DOHH2 (cell line): Measurements from ENCODE around the gene SDR42E1.

Experiments used
- H3F3A ChIP-seq: fragments of 200-600 bp; sonication (generic), shearing (Covaris generic); 2 replicates; pipeline ENCODE4 v1.6.0; 2016; ENCODE audit warnings: antibody characterized with exemption, mild to moderate bottlenecking; ENCODE audit not compliant: control insufficient read depth, insufficient read depth
- H3K27ac ChIP-seq: fragments of 200-600 bp; sonication (generic); 2 replicates; pipeline ENCODE4 v1.5.1; 2014; ENCODE audit warnings: low read depth, mild to moderate bottlenecking, low read length, moderate library complexity
- H3K27me3 ChIP-seq: fragments of 200-600 bp; sonication (generic); 2 replicates; pipeline ENCODE4 v1.6.1; 2014; ENCODE audit warnings: mild to moderate bottlenecking, low read length, mixed read lengths; ENCODE audit not compliant: control insufficient read depth
- H3K36me3 ChIP-seq: fragments of 200-600 bp; sonication (generic); 2 replicates; pipeline ENCODE4 v1.6.1; 2014; ENCODE audit warnings: mild to moderate bottlenecking, low read length, moderate library complexity, mixed read lengths; ENCODE audit not compliant: control insufficient read depth
- H3K4me1 ChIP-seq: fragments of 200-600 bp; sonication (generic); 2 replicates; pipeline ENCODE4 v1.6.1; 2014; ENCODE audit warnings: mild to moderate bottlenecking, low read length, mixed read lengths; ENCODE audit not compliant: control insufficient read depth
- H3K4me2 ChIP-seq: fragments of 200-600 bp; sonication (generic); 2 replicates; pipeline ENCODE4 v1.6.0; 2014; ENCODE audit warnings: mild to moderate bottlenecking, low read length, moderate library complexity
- H3K4me3 ChIP-seq: fragments of 200-600 bp; sonication (generic); 2 replicates; pipeline ENCODE4 v1.5.1; 2014; ENCODE audit warnings: mild to moderate bottlenecking, low read length, mixed read lengths
- H3K79me2 ChIP-seq: fragments of 200-600 bp; sonication (generic); 2 replicates; pipeline ENCODE4 v1.6.1; 2014; ENCODE audit warnings: mild to moderate bottlenecking, low read length, mixed read lengths; ENCODE audit not compliant: control insufficient read depth
- H3K9me2 ChIP-seq: fragments of 200-600 bp; sonication (generic); replicated peaks from 2 replicates; pipeline ENCODE4 v1.6.1; 2014; ENCODE audit warnings: mild to moderate bottlenecking, low read length, mixed read lengths; ENCODE audit not compliant: control insufficient read depth
- H3K9me3 ChIP-seq: fragments of 200-600 bp; sonication (generic); 2 replicates; pipeline ENCODE4 v1.6.1; 2014; ENCODE audit warnings: antibody characterized with exemption, low read length, mixed read lengths; ENCODE audit not compliant: control insufficient read depth, insufficient read depth
- H4K20me1 ChIP-seq: fragments of 200-600 bp; sonication (generic); 2 replicates; pipeline ENCODE4 v1.6.0; 2014; ENCODE audit warnings: low read depth, mild to moderate bottlenecking, antibody characterized with exemption, low read length, moderate library complexity; ENCODE audit not compliant: control insufficient read depth, insufficient read depth
- CTCF ChIP-seq: fragments of 200-600 bp; sonication (generic); IDR thresholded peaks from one replicate; pipeline ENCODE4 v1.5.1; 2014; ENCODE audit warnings: antibody characterized with exemption, mild to moderate bottlenecking, low read depth, low read length; ENCODE audit not compliant: poor library complexity, severe bottlenecking
- EZH2phosphoT487 ChIP-seq: fragments of 200-600 bp; sonication (generic); IDR thresholded peaks from 2 replicates; pipeline ENCODE4 v1.6.1; 2017; ENCODE audit warnings: borderline replicate concordance, mild to moderate bottlenecking, antibody characterized with exemption, low read length, moderate library complexity, mixed read lengths

Gene SDR42E1

GRCh38 chr16:81940781-81941560, 70.3 kb downstream of the SDR42E1 start:
- no peaks in the 10 kb centered on the region for H3K27me3 ChIP-seq
- no peaks in the 10 kb centered on the region for H3K9me3 ChIP-seq
- H3K4me1 ChIP-seq: no peaks in the 10 kb centered on the region
- H3K36me3 ChIP-seq: peaks cover 100% of the 10 kb centered on the region
- TF ChIP-seq CTCF (peak; percentile 31), EZH2phosphoT487 (no peak)
- no peak overlapping the region for H3K4me2 ChIP-seq
- H3K9me2 ChIP-seq: no peaks in the 10 kb centered on the region
- no peaks in the 10 kb centered on the region for H3F3A ChIP-seq
- no peaks in the 10 kb centered on the region for H3K79me2 ChIP-seq
- H3K27ac ChIP-seq: no peak overlapping the region
- H4K20me1 ChIP-seq: no peaks in the 10 kb centered on the region
- no peak overlapping the region for H3K4me3 ChIP-seq

GRCh38 chr16:81939164-81940056, 71.9 kb downstream of the SDR42E1 start:
- H3K4me3 ChIP-seq: no peak overlapping the region
- peaks cover 100% of the 10 kb centered on the region for H3K36me3 ChIP-seq
- H3K27me3 ChIP-seq: no peaks in the 10 kb centered on the region
- H3K4me2 ChIP-seq: no peak overlapping the region
- H3K4me1 ChIP-seq: no peaks in the 10 kb centered on the region
- no peak overlapping the region for H3K27ac ChIP-seq
- no peaks in the 10 kb centered on the region for H3K9me3 ChIP-seq
- TF ChIP-seq EZH2phosphoT487: no peak
- peak; percentile 33 for TF ChIP-seq CTCF
- no peaks in the 10 kb centered on the region for H3F3A ChIP-seq
- no peaks in the 10 kb centered on the region for H3K79me2 ChIP-seq
- no peaks in the 10 kb centered on the region for H4K20me1 ChIP-seq
- H3K9me2 ChIP-seq: no peaks in the 10 kb centered on the region
